Effector memory CD8-positive, alpha-beta T cell (primary cell): ENCODE data around the gene FSIP1.

Source experiments
- ATAC-seq: fragments of 150-1000 bp; cut with Tn5 transposase; replicated peaks from 2 replicates; pipeline ENCODE4 v1.10.0; 2021; ENCODE audit warnings: mild to moderate bottlenecking, moderate library complexity
- DNase-seq, 3 experiments: peaks; one replicate each; pipeline ENCODE4 v3.0.0; 2021
- H3K27ac Mint-ChIP-seq, 2 donors: one replicate each; pipeline ENCODE4 v1.8.0; 2022; ENCODE audit warnings: mild to moderate bottlenecking in 2 of 2, mixed read lengths in 2 of 2, moderate library complexity in 2 of 2
- H3K27me3 Mint-ChIP-seq, 2 donors: one replicate each; pipeline ENCODE4 v1.8.0; 2022; ENCODE audit warnings: mixed read lengths in 2 of 2
- H3K36me3 Mint-ChIP-seq: one replicate; pipeline ENCODE4 v1.8.0; 2022; ENCODE audit warnings: mild to moderate bottlenecking, moderate library complexity, mixed read lengths; ENCODE audit not compliant: insufficient read depth
- H3K4me1 Mint-ChIP-seq, 2 donors: one replicate each; pipeline ENCODE4 v1.8.0; 2022; ENCODE audit warnings: low read depth in 2 of 2, mixed read lengths in 2 of 2
- H3K4me3 Mint-ChIP-seq, 2 donors: one replicate each; pipeline ENCODE4 v1.8.0; 2022; ENCODE audit warnings: mild to moderate bottlenecking in 2 of 2, mixed read lengths in 2 of 2, moderate library complexity in 2 of 2
- H3K9me3 Mint-ChIP-seq, 2 donors: one replicate each; pipeline ENCODE4 v1.8.0; 2022; ENCODE audit warnings: mixed read lengths in 2 of 2

Gene FSIP1

GRCh38 chr15:39587731-39588530 is 194.7 kb downstream of the FSIP1 start:
- Mint-ChIP-seq H3K9me3 (no peaks in the 10 kb centered on the region), H3K27me3 (no peaks in the 10 kb centered on the region)

GRCh38 chr15:39587096-39587721 is 195.4 kb downstream of the FSIP1 start:
- no peak overlapping the region for H3K27ac Mint-ChIP-seq
- H3K4me3 Mint-ChIP-seq, result no peak overlapping the region
- H3K9me3 Mint-ChIP-seq, result no peaks in the 10 kb centered on the region
- no peak for DNase-seq
- ATAC-seq, result no peak
- H3K4me1 Mint-ChIP-seq, result peaks cover 10 to 18% of the 10 kb centered on the region in 2 donors
- no peaks in the 10 kb centered on the region for H3K27me3 Mint-ChIP-seq
- H3K36me3 Mint-ChIP-seq, result peaks cover 9% of the 10 kb centered on the region

More at GRCh38 chr15:39587731-39588530, 194.7 kb downstream of the FSIP1 start:
- H3K4me1 Mint-ChIP-seq, result peaks cover 10 to 11% of the 10 kb centered on the region in 2 donors
- H3K36me3 Mint-ChIP-seq, result peaks cover 9% of the 10 kb centered on the region
- no peak overlapping the region for H3K4me3 Mint-ChIP-seq
- ATAC-seq, result no peak
- DNase-seq, result no peak
- H3K27ac Mint-ChIP-seq, result no peak overlapping the region

- no peak overlapping the region for H3K4me3 Mint-ChIP-seq
Observed at GRCh38 chr15:39586387-39587095, 196.1 kb downstream of the FSIP1 start.

GRCh38 chr15:39585871-39586301 is 196.8 kb downstream of the FSIP1 start:
- Mint-ChIP-seq H3K4me3 (no peak overlapping the region), H3K27ac (peak overlapping the region in 1 of 2 donors; percentile 22), H3K9me3 (no peaks in the 10 kb centered on the region), H3K4me1 (peaks cover 19 to 28% of the 10 kb centered on the region in 2 donors), H3K36me3 (peaks cover 8% of the 10 kb centered on the region), H3K27me3 (peaks cover 7% of the 10 kb centered on the region in 2 donors)
- DNase-seq (no peak), ATAC-seq (no peak)

More at GRCh38 chr15:39586387-39587095, 196.1 kb downstream of the FSIP1 start:
- Mint-ChIP-seq H3K36me3 (peaks cover 12% of the 10 kb centered on the region), H3K27ac (peak overlapping the region in 1 of 2 donors; percentile 22), H3K4me1 (peaks cover 13 to 22% of the 10 kb centered on the region in 2 donors), H3K27me3 (peaks cover 1 to 3% of the 10 kb centered on the region in 2 donors), H3K9me3 (no peaks in the 10 kb centered on the region)
- DNase-seq (no peak), ATAC-seq (no peak)

DNA sequence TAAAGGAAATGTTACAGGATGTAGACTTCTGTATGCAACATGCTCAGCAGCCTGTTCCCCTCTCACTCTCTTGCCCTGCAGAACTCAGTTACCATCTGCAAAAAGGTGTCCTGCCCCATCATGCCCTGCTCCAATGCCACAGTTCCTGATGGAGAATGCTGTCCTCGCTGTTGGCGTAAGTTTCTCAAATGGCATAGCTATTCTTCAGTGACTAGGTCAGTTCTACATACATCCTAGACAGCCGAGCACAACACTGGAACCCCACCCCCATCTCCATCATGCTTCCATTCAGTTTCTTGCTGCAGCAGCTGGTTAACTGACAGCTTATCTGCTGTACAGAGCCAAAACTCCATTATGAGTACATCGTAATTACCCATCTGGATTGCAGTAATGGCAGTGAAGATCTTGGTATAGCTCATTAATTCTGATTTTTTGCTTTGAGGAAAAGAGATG is 197.2 kb downstream of the FSIP1 start:
- H3K27ac Mint-ChIP-seq, result peak overlapping the region; percentile 22 to 48
- peaks cover 8% of the 10 kb centered on the region for H3K36me3 Mint-ChIP-seq
- no peaks in the 10 kb centered on the region for H3K9me3 Mint-ChIP-seq
- ATAC-seq (no peak), DNase-seq (no peak)
- peaks cover 7% of the 10 kb centered on the region in 2 donors for H3K27me3 Mint-ChIP-seq
- peaks cover 19 to 29% of the 10 kb centered on the region in 2 donors for H3K4me1 Mint-ChIP-seq
- H3K4me3 Mint-ChIP-seq, result no peak overlapping the region

DNA sequence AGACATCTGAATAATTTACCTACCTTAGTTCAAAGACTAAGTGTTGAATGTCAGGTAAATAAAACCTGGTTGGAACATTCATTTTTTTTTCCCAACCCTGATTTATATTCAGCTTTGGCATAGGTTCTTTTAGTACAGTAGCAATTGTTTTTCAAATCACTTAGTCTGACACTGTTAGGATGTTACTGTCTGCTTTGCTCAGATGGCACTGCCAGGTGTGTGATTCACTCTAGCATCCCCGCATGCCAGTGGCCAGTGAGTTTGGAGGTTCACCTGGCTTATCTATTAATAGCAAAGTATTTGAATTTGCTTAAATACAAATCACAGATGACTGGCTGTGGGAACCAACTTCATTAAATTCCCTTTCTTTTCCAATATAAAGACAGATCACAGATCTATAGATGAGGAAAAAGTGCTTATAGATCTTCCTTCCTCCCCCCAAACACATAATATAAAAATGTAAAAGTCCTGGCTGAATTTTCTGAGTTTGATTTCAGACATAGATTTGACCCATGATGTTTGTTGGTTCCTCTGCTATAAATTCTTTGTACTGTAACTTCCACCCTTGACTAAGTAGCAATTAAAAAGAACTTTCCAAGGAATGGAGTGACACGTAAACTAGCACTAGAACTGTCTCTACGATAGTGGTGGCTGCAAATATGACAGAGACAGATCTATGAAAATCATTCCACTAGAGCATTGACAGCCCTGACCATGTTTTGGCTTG is 197.8 kb downstream of the FSIP1 start:
- ATAC-seq, result no peak
- Mint-ChIP-seq H3K9me3 (no peaks in the 10 kb centered on the region), H3K4me3 (no peak overlapping the region), H3K36me3 (peaks cover 8% of the 10 kb centered on the region), H3K4me1 (peaks cover 22 to 29% of the 10 kb centered on the region in 2 donors), H3K27me3 (peaks cover 7% of the 10 kb centered on the region in 2 donors), H3K27ac (peak overlapping the region; percentile 22 to 48)
- no peak for DNase-seq

- H3K27me3 Mint-ChIP-seq, result peaks cover 7 to 8% of the 10 kb centered on the region in 2 donors
- peaks cover 6% of the 10 kb centered on the region for H3K36me3 Mint-ChIP-seq
- H3K4me3 Mint-ChIP-seq, result no peak overlapping the region
- peaks cover 25 to 33% of the 10 kb centered on the region in 2 donors for H3K4me1 Mint-ChIP-seq
- no peak for DNase-seq
- ATAC-seq, result no peak
- no peak overlapping the region for H3K27ac Mint-ChIP-seq
- no peaks in the 10 kb centered on the region for H3K9me3 Mint-ChIP-seq
Observed at GRCh38 chr15:39584266-39584659, 198.4 kb downstream of the FSIP1 start.

GRCh38 chr15:39583596-39584265 is 198.9 kb downstream of the FSIP1 start:
- no peak overlapping the region for H3K4me3 Mint-ChIP-seq
- peaks cover 4% of the 10 kb centered on the region for H3K36me3 Mint-ChIP-seq
- no peak for ATAC-seq
- peaks cover 25 to 33% of the 10 kb centered on the region in 2 donors for H3K4me1 Mint-ChIP-seq
- no peaks in the 10 kb centered on the region for H3K9me3 Mint-ChIP-seq
- H3K27ac Mint-ChIP-seq, result no peak overlapping the region
- peak in 1 of 3 experiments; percentile 36 for DNase-seq
- H3K27me3 Mint-ChIP-seq, result peaks cover 7 to 14% of the 10 kb centered on the region in 2 donors

- no peak overlapping the region for H3K4me3 Mint-ChIP-seq
- no peaks in the 10 kb centered on the region for H3K9me3 Mint-ChIP-seq
- H3K36me3 Mint-ChIP-seq, result peaks cover 4% of the 10 kb centered on the region
- H3K4me1 Mint-ChIP-seq, result peaks cover 25 to 33% of the 10 kb centered on the region in 2 donors
- ATAC-seq (no peak), DNase-seq (no peak)
- H3K27me3 Mint-ChIP-seq, result peaks cover 7 to 19% of the 10 kb centered on the region in 2 donors
- no peak overlapping the region for H3K27ac Mint-ChIP-seq
Observed at GRCh38 chr15:39582977-39583595, 199.6 kb downstream of the FSIP1 start.

GRCh38 chr15:39582286-39582976 is 200.2 kb downstream of the FSIP1 start:
- Mint-ChIP-seq H3K4me1 (peaks cover 25 to 33% of the 10 kb centered on the region in 2 donors), H3K27me3 (peaks cover 7 to 21% of the 10 kb centered on the region in 2 donors)

DNA sequence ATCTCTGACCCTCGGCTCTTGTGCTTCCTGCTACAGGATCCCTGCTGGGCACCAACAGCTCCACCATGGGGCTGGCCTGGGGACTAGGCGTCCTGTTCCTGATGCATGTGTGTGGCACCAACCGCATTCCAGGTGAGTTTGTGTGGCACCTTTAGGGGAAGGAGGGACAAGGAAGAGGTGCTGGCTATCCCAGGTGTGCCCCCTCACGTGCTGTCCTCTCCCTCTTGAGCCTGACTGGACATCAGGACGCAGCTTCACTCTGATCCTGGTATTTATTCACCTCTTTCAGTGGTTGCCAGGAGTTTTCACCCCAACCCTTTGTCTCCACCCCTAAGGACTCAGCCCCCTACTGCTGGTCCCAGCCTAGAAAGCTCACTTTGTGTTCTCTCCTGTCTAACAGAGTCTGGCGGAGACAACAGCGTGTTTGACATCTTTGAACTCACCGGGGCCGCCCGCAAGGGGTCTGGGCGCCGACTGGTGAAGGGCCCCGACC is 200.8 kb downstream of the FSIP1 start:
- H3K36me3 Mint-ChIP-seq, result peaks cover 4% of the 10 kb centered on the region
- no peak for DNase-seq
- peaks cover 25 to 33% of the 10 kb centered on the region in 2 donors for H3K4me1 Mint-ChIP-seq
- H3K9me3 Mint-ChIP-seq, result no peaks in the 10 kb centered on the region
- peak overlapping the region; percentile 4 to 64 for H3K27ac Mint-ChIP-seq
- peaks cover 9 to 21% of the 10 kb centered on the region in 2 donors for H3K27me3 Mint-ChIP-seq
- ATAC-seq, result no peak
- peak overlapping the region; percentile 81 to 87 for H3K4me3 Mint-ChIP-seq

More at GRCh38 chr15:39582286-39582976, 200.2 kb downstream of the FSIP1 start:
- peak overlapping the region; percentile 81 to 87 for H3K4me3 Mint-ChIP-seq
- ATAC-seq (no peak), DNase-seq (no peak)
- H3K27ac Mint-ChIP-seq, result peak overlapping the region in 1 of 2 donors; percentile 4
- peaks cover 4% of the 10 kb centered on the region for H3K36me3 Mint-ChIP-seq
- H3K9me3 Mint-ChIP-seq, result no peaks in the 10 kb centered on the region
